IMR-90 (cell line): ENCODE measurements around the gene SF3B2. TPM values are rescaled to one million over a fixed set of nuclear protein-coding genes. Genes with fewer than 3 reads are reported as not detected.

Experiments used
- ATAC-seq: fragments of 200-7000 bp; cut with Tn5 transposase; 2 replicates; pipeline ENCODE4 v1.9.1; 2020; ENCODE audit warnings: low read depth, mild to moderate bottlenecking, moderate library complexity
- BruUV-seq: library from RNA; stranded (reverse); fragments of 400-500 nt; replicated peaks from 2 replicates; lab custom pipeline; 2021; lab: Mats Ljungman, UMichigan
- CTCF ChIA-PET: fragments of 300-600 bp; formaldehyde crosslinking; extraction: SDS; loops from one replicate; lab custom pipeline; 2021; ENCODE audit warnings: antibody characterized with exemption; lab: Yijun Ruan, JAX
- POLR2A ChIA-PET: fragments of 300-600 bp; sonication (Branson Sonifier 250); formaldehyde crosslinking; loops from one replicate; lab custom pipeline; 2022; ENCODE audit warnings: antibody characterized with exemption; ENCODE audit not compliant: unreplicated experiment; lab: Charles Lee
- DNase-seq: peaks from one replicate; pipeline ENCODE4 v3.0.0; 2013
- H2AFZ ChIP-seq: replicated peaks from 2 replicates; pipeline ENCODE3; 2013; ENCODE audit warnings: low read length, mild to moderate bottlenecking; ENCODE audit not compliant: poor library complexity
- H2AK5ac ChIP-seq: 2 replicates; pipeline ENCODE4 v1.6.1; 2013; ENCODE audit warnings: low read depth, low read length, inconsistent platforms
- H2AK9ac ChIP-seq: replicated peaks from 2 replicates; pipeline ENCODE3; 2013; ENCODE audit warnings: mild to moderate bottlenecking, low read depth, low read length, moderate library complexity; ENCODE audit not compliant: poor library complexity
- H2BK120ac ChIP-seq: 2 replicates; pipeline ENCODE4 v1.6.1; 2013; ENCODE audit warnings: low read depth, low read length, inconsistent platforms
- H2BK15ac ChIP-seq: 3 replicates; pipeline ENCODE4 v1.6.1; 2013; ENCODE audit warnings: low read depth, low read length, inconsistent platforms
- H2BK20ac ChIP-seq: 2 replicates; pipeline ENCODE4 v1.6.1; 2013; ENCODE audit warnings: low read depth, mild to moderate bottlenecking, inconsistent platforms, low read length, moderate library complexity
- H2BK5ac ChIP-seq: 2 replicates; pipeline ENCODE4 v1.6.1; 2013; ENCODE audit warnings: mild to moderate bottlenecking, low read depth, low read length, inconsistent platforms; ENCODE audit not compliant: poor library complexity, severe bottlenecking
- H3K14ac ChIP-seq: replicated peaks from 2 replicates; pipeline ENCODE4 v1.6.1; 2013; ENCODE audit warnings: low read depth, low read length, inconsistent platforms
- H3K18ac ChIP-seq: 2 replicates; pipeline ENCODE4 v1.6.1; 2013; ENCODE audit warnings: low read depth, low read length, control low read depth
- H3K23ac ChIP-seq: 2 replicates; pipeline ENCODE4 v1.6.1; 2013; ENCODE audit warnings: low read depth, low read length, inconsistent platforms
- H3K27ac ChIP-seq: 2 replicates; pipeline ENCODE4 v1.5.1; 2013; ENCODE audit warnings: mild to moderate bottlenecking, control low read depth, low read length; ENCODE audit not compliant: insufficient read depth
- H3K27me3 ChIP-seq: 2 replicates; pipeline ENCODE4 v1.6.1; 2013; ENCODE audit warnings: low read length; ENCODE audit not compliant: control insufficient read depth, insufficient read depth
- H3K36me3 ChIP-seq: 2 replicates; pipeline ENCODE4 v1.6.1; 2013; ENCODE audit warnings: low read length, mixed read lengths; ENCODE audit not compliant: control insufficient read depth, insufficient read depth
- H3K4ac ChIP-seq: 2 replicates; pipeline ENCODE4 v1.6.1; 2013; ENCODE audit warnings: low read depth, low read length, inconsistent platforms
- H3K4me1 ChIP-seq: 2 replicates; pipeline ENCODE4 v1.6.1; 2013; ENCODE audit warnings: low read length, mixed read lengths; ENCODE audit not compliant: control insufficient read depth, insufficient read depth
- H3K4me2 ChIP-seq: 2 replicates; pipeline ENCODE4 v1.6.1; 2013; ENCODE audit warnings: low read depth, mild to moderate bottlenecking, control low read depth, low read length, moderate library complexity
- H3K4me3 ChIP-seq: 2 replicates; pipeline ENCODE4 v1.5.1; 2013; ENCODE audit warnings: low read depth, mild to moderate bottlenecking, control low read depth, low read length, moderate library complexity; ENCODE audit not compliant: insufficient read depth
- H3K56ac ChIP-seq: 2 replicates; pipeline ENCODE4 v1.6.1; 2013; ENCODE audit warnings: low read length, inconsistent platforms; ENCODE audit not compliant: insufficient read depth; ENCODE audit errors: extremely low read depth
- H3K79me1 ChIP-seq, 2 experiments: 2 replicates each; pipeline ENCODE4 v1.6.1; 2013; ENCODE audit warnings: low read length in 2 of 2, inconsistent platforms in 1 of 2, low read depth in 1 of 2
- H3K9ac ChIP-seq: 2 replicates; pipeline ENCODE4 v1.6.1; 2013; ENCODE audit warnings: low read depth, low read length, control low read depth
- H3K9me1 ChIP-seq: 2 replicates; pipeline ENCODE4 v1.6.1; 2013; ENCODE audit warnings: low read length, inconsistent platforms; ENCODE audit not compliant: insufficient read depth
- H3K9me3 ChIP-seq: 2 replicates; pipeline ENCODE4 v1.6.1; 2013; ENCODE audit warnings: low read length; ENCODE audit not compliant: control insufficient read depth, insufficient read depth
- H4K20me1 ChIP-seq: 2 replicates; pipeline ENCODE4 v1.6.1; 2013; ENCODE audit warnings: low read length, inconsistent platforms; ENCODE audit not compliant: insufficient read depth
- H4K5ac ChIP-seq: 2 replicates; pipeline ENCODE4 v1.6.1; 2013; ENCODE audit warnings: mild to moderate bottlenecking, low read depth, low read length, control low read depth
- H4K8ac ChIP-seq, 2 experiments: 2 replicates each; pipeline ENCODE4 v1.6.1; 2013; ENCODE audit warnings: low read depth in 2 of 2, low read length in 2 of 2, control low read depth in 1 of 2, inconsistent platforms in 1 of 2
- H4K91ac ChIP-seq: 2 replicates; pipeline ENCODE4 v1.6.1; 2013; ENCODE audit warnings: low read depth, low read length, inconsistent platforms; ENCODE audit not compliant: insufficient read depth
- BHLHE40 ChIP-seq: fragments of 150-350 bp; IDR thresholded peaks from 2 replicates; pipeline ENCODE4 v1.6.1; 2016; ENCODE audit warnings: mild to moderate bottlenecking, low read depth, low read length
- CHD1 ChIP-seq: IDR thresholded peaks from 2 replicates; pipeline ENCODE4 v1.6.1; 2012; ENCODE audit warnings: low read depth, low read length, improper control_type of control experiment
- FOS ChIP-seq: fragments of 150-350 bp; IDR thresholded peaks from 2 replicates; pipeline ENCODE4 v1.6.1; 2016; ENCODE audit warnings: low read depth, low read length
- MAFK ChIP-seq: IDR thresholded peaks from 2 replicates; pipeline ENCODE4 v1.6.1; 2012; ENCODE audit warnings: low read depth, low read length, improper control_type of control experiment
- MAZ ChIP-seq: IDR thresholded peaks from 2 replicates; pipeline ENCODE4 v1.6.1; 2012; ENCODE audit warnings: low read depth, mild to moderate bottlenecking, low read length, improper control_type of control experiment, moderate library complexity, borderline replicate concordance
- MXI1 ChIP-seq: IDR thresholded peaks from 2 replicates; pipeline ENCODE4 v1.6.1; 2012; ENCODE audit warnings: low read depth, mild to moderate bottlenecking, low read length, moderate library complexity, borderline replicate concordance
- NFE2L2 ChIP-seq: fragments of 150-350 bp; IDR thresholded peaks from 2 replicates; pipeline ENCODE4 v1.6.1; 2016; ENCODE audit warnings: low read depth, mild to moderate bottlenecking, low read length
- RAD21 ChIP-seq: IDR thresholded peaks from 2 replicates; pipeline ENCODE4 v1.6.1; 2012; ENCODE audit warnings: low read length, improper control_type of control experiment
- RCOR1 ChIP-seq: IDR thresholded peaks from 2 replicates; pipeline ENCODE4 v1.6.1; 2012; ENCODE audit warnings: mild to moderate bottlenecking, low read length, improper control_type of control experiment; ENCODE audit not compliant: insufficient replicate concordance
- WGBS, 2 experiments: methylation state at CpG; one replicate each; pipeline versions ENCODE4 v1.1.5 to v1.1.7; 2013; ENCODE audit warnings: missing lambda C conversion rate in 2 of 2; ENCODE audit not compliant: insufficient read length in 1 of 2; ENCODE audit errors: extremely low coverage in 2 of 2; 5-methylcytosine and 5-hydroxymethylcytosine counted together
- dilution Hi-C: fragments of 300-500 bp; cut with HindIII; formaldehyde crosslinking; loops from one replicate; pipeline ENCODE4 v1.14.3; 2018; ENCODE audit warnings: low sequenced_read_pairs; ENCODE audit not compliant: unreplicated experiment
- in situ Hi-C: fragments of 300-500 bp; cut with MboI; formaldehyde crosslinking; loops from 3 replicates; pipeline ENCODE4 v1.14.3; 2019; ENCODE audit warnings: low sequenced_read_pairs, inconsistent platforms, mixed read lengths
- intact Hi-C: fragments of 100-400 bp; cut with micrococcal nuclease; formaldehyde crosslinking; loops from 2 replicates; pipeline ENCODE4 v1.10.0; 2022
- polyA plus RNA-seq, 3 experiments: library from polyadenylated mRNA; depleted of rRNA; stranded (reverse); fragments of >200 nt; gene quantifications; 2 replicates each; pipeline ENCODE4 v1.2.3, GENCODE V29; 2012; ENCODE audit warnings: low replicate concordance in 1 of 3
- total RNA-seq: library from RNA; depleted of rRNA; stranded (reverse); fragments of >200 nt; gene quantifications from 2 replicates; pipeline ENCODE4 v1.2.3, GENCODE V29; 2012
- TF ChIP-seq, protein P1 (sequence below): fragments of 150-350 bp; IDR thresholded peaks from 2 replicates; pipeline ENCODE4 v1.6.1; 2017; ENCODE audit warnings: mild to moderate bottlenecking, antibody characterized with exemption, low read length, low read depth
- TF ChIP-seq, protein P2 (sequence below): fragments of 150-350 bp; IDR thresholded peaks from 2 replicates; pipeline ENCODE4 v1.6.1; 2016; ENCODE audit warnings: low read depth, mild to moderate bottlenecking, low read length, moderate library complexity, borderline replicate concordance

SF3B2 gene
- total and polyA plus RNA-seq, 2 of the 4 experiments (the other 2 are of a cell fraction), result 120 to 122 TPM

DNA sequence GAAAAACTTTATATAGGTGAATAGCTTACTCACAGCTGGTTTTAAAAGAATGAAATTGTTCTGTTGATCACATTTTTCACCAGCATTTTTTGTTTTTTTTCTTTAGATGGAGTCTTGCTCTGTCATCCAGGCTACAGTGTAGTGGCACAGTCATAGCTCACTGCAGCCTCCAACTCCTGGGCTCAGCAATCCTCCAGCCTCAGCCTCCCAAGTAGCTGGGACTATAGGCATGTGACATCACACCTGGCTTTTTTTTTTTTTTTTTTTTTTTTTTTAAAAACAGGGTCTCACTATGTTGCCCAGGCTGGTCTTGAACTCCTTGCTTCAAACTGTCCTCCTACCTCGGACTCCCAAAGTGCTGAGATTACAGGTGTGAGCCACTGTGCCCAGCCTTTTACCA lies 21.5 kb downstream of the SF3B2 start:
- no peak overlapping the region for H4K8ac ChIP-seq
- no TSS peak for BruUV-seq
- H3K9me1 ChIP-seq, result peaks cover 18% of the 10 kb centered on the region
- no peak overlapping the region for H4K91ac ChIP-seq
- H2AK9ac ChIP-seq, result no peak overlapping the region
- no peak overlapping the region for H3K18ac ChIP-seq
- no peak overlapping the region for H3K56ac ChIP-seq
- DNase-seq, result no peak
- H2AK5ac ChIP-seq, result no peak overlapping the region
- intact Hi-C loops, result loop anchor here (5.0 kb wide), 1 partner anchor 39 kb away; no protein-coding TSS in a partner anchor
- H3K9me3 ChIP-seq, result no peaks in the 10 kb centered on the region
- no CpG with 5 or more reads among the region's 1 CpG for WGBS, 2 experiments
- no peak overlapping the region for H3K4me2 ChIP-seq
- H4K20me1 ChIP-seq, result peaks cover 38% of the 10 kb centered on the region
- no peak overlapping the region for H4K5ac ChIP-seq
- CTCF ChIA-PET, result no interaction called here
- no peak overlapping the region for H3K4ac ChIP-seq
- H3K79me1 ChIP-seq, result peaks cover 27 to 61% of the 10 kb centered on the region in 2 experiments
- peaks cover 14% of the 10 kb centered on the region for H3K4me1 ChIP-seq
- peaks cover 18% of the 10 kb centered on the region for H3K36me3 ChIP-seq
- in situ Hi-C loops, result no loop called here
- no peak overlapping the region for H2BK5ac ChIP-seq
- H2AFZ ChIP-seq, result no peak overlapping the region
- H3K9ac ChIP-seq, result no peak overlapping the region
- no peak overlapping the region for H2BK15ac ChIP-seq
- no peak overlapping the region for H3K27ac ChIP-seq
- H3K27me3 ChIP-seq, result no peaks in the 10 kb centered on the region
- TF ChIP-seq CHD1, result no peak
- TF ChIP-seq RCOR1, result no peak
- no peak for TF ChIP-seq RAD21
- no peak for TF ChIP-seq MAZ
- TF ChIP-seq FOS, result no peak
- TF ChIP-seq, protein P1, sequence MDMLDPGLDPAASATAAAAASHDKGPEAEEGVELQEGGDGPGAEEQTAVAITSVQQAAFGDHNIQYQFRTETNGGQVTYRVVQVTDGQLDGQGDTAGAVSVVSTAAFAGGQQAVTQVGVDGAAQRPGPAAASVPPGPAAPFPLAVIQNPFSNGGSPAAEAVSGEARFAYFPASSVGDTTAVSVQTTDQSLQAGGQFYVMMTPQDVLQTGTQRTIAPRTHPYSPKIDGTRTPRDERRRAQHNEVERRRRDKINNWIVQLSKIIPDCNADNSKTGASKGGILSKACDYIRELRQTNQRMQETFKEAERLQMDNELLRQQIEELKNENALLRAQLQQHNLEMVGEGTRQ, result no peak
- TF ChIP-seq, protein P2, sequence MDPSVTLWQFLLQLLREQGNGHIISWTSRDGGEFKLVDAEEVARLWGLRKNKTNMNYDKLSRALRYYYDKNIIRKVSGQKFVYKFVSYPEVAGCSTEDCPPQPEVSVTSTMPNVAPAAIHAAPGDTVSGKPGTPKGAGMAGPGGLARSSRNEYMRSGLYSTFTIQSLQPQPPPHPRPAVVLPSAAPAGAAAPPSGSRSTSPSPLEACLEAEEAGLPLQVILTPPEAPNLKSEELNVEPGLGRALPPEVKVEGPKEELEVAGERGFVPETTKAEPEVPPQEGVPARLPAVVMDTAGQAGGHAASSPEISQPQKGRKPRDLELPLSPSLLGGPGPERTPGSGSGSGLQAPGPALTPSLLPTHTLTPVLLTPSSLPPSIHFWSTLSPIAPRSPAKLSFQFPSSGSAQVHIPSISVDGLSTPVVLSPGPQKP, result no peak
- no peak for TF ChIP-seq MAFK
- no peak for TF ChIP-seq MXI1
- TF ChIP-seq NFE2L2, result no peak
- TF ChIP-seq BHLHE40, result no peak
- H2BK20ac ChIP-seq, result no peak overlapping the region
- dilution Hi-C loops, result no loop called here
- H3K14ac ChIP-seq, result no peak overlapping the region
- ATAC-seq, result no peak
- H3K4me3 ChIP-seq, result no peak overlapping the region
- H3K23ac ChIP-seq, result no peak overlapping the region
- POLR2A ChIA-PET, result no interaction called here
- no peak overlapping the region for H2BK120ac ChIP-seq
